Fibroblast of peridontal ligament (primary cell): ENCODE data around the gene PHLDB2.

Experiments
- DNase-seq: peaks from one replicate; pipeline ENCODE4 v3.0.0-alpha.2; 2010; ENCODE audit errors: extremely low read depth

The PHLDB2 gene

GRCh38 chr3:112019716-112020115, 160.7 kb downstream of the PHLDB2 start:
- no peak for DNase-seq

- DNase-seq, result no peak
Observed at GRCh38 chr3:112020674-112021085, 161.6 kb downstream of the PHLDB2 start.
